Fibroblast of lung (primary cell): ENCODE data around the gene WDR20.

Source experiments
- EZH2 ChIP-seq: IDR thresholded peaks from 2 replicates; pipeline ENCODE4 v1.5.1; 2012; ENCODE audit warnings: low read length, control low read depth, mild to moderate bottlenecking; ENCODE audit errors: missing control alignments
- TF ChIP-seq, protein P1 (sequence below), 2 donors: IDR thresholded peaks in 1 of 2; conservative IDR thresholded peaks in 1 of 2; 1 replicate in 1 of 2; 2 replicates in 1 of 2; pipeline ENCODE4 v1.5.1; 2011 to 2012; ENCODE audit warnings: low read length in 2 of 2, control low read depth in 1 of 2, inconsistent platforms in 1 of 2, low read depth in 1 of 2, mild to moderate bottlenecking in 1 of 2

DNA sequence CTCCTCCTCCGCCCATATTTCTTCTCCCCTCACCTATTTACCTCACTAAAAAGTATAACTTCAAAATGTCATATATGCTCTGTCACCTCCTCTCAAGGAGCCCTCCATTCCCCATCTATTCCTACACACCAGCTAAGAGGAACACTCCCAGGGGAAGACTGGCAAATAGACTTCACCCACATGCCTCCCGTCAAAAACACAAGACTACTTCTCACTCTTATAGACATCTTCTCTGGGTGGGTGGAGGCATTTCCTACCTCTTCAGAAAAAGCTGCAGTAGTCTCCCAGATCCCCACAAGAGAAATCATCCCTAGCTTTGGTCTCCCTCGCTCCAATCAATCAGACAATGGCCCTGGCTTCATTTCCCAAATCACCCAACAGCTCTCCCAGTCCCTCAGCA lies 99.1 kb downstream of the WDR20 start:
- TF ChIP-seq, protein P1, sequence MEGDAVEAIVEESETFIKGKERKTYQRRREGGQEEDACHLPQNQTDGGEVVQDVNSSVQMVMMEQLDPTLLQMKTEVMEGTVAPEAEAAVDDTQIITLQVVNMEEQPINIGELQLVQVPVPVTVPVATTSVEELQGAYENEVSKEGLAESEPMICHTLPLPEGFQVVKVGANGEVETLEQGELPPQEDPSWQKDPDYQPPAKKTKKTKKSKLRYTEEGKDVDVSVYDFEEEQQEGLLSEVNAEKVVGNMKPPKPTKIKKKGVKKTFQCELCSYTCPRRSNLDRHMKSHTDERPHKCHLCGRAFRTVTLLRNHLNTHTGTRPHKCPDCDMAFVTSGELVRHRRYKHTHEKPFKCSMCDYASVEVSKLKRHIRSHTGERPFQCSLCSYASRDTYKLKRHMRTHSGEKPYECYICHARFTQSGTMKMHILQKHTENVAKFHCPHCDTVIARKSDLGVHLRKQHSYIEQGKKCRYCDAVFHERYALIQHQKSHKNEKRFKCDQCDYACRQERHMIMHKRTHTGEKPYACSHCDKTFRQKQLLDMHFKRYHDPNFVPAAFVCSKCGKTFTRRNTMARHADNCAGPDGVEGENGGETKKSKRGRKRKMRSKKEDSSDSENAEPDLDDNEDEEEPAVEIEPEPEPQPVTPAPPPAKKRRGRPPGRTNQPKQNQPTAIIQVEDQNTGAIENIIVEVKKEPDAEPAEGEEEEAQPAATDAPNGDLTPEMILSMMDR (conservative IDR thresholded peaks at IDR 0.05 in 1 of 2, IDR thresholded peaks at IDR 0.05 in 1 of 2; ENCODE audit: low read depth in 1 of 2, low read length in 2 of 2): no peak
- no peak for TF ChIP-seq EZH2
